IMR-90 (cell line): Measurements from ENCODE around the gene PIEZO2. TPM values are rescaled to one million over a fixed set of nuclear protein-coding genes. Genes with fewer than 3 reads are reported as not detected.

Experiments
- ATAC-seq: fragments of 200-7000 bp; cut with Tn5 transposase; 2 replicates; pipeline ENCODE4 v1.9.1; 2020; ENCODE audit warnings: low read depth, mild to moderate bottlenecking, moderate library complexity
- BruUV-seq: library from RNA; stranded (reverse); fragments of 400-500 nt; replicated peaks from 2 replicates; lab custom pipeline; 2021; lab: Mats Ljungman, UMichigan
- CTCF ChIA-PET: fragments of 300-600 bp; formaldehyde crosslinking; extraction: SDS; loops from one replicate; lab custom pipeline; 2021; ENCODE audit warnings: antibody characterized with exemption; lab: Yijun Ruan, JAX
- POLR2A ChIA-PET: fragments of 300-600 bp; sonication (Branson Sonifier 250); formaldehyde crosslinking; loops from one replicate; lab custom pipeline; 2022; ENCODE audit warnings: antibody characterized with exemption; ENCODE audit not compliant: unreplicated experiment; lab: Charles Lee
- DNase-seq: peaks from one replicate; pipeline ENCODE4 v3.0.0; 2013
- H2AFZ ChIP-seq: replicated peaks from 2 replicates; pipeline ENCODE3; 2013; ENCODE audit warnings: low read length, mild to moderate bottlenecking; ENCODE audit not compliant: poor library complexity
- H2AK5ac ChIP-seq: 2 replicates; pipeline ENCODE4 v1.6.1; 2013; ENCODE audit warnings: low read depth, low read length, inconsistent platforms
- H2AK9ac ChIP-seq: replicated peaks from 2 replicates; pipeline ENCODE3; 2013; ENCODE audit warnings: mild to moderate bottlenecking, low read depth, low read length, moderate library complexity; ENCODE audit not compliant: poor library complexity
- H2BK120ac ChIP-seq: 2 replicates; pipeline ENCODE4 v1.6.1; 2013; ENCODE audit warnings: low read depth, low read length, inconsistent platforms
- H2BK15ac ChIP-seq: 3 replicates; pipeline ENCODE4 v1.6.1; 2013; ENCODE audit warnings: low read depth, low read length, inconsistent platforms
- H2BK20ac ChIP-seq: 2 replicates; pipeline ENCODE4 v1.6.1; 2013; ENCODE audit warnings: low read depth, mild to moderate bottlenecking, inconsistent platforms, low read length, moderate library complexity
- H2BK5ac ChIP-seq: 2 replicates; pipeline ENCODE4 v1.6.1; 2013; ENCODE audit warnings: mild to moderate bottlenecking, low read depth, low read length, inconsistent platforms; ENCODE audit not compliant: poor library complexity, severe bottlenecking
- H3K14ac ChIP-seq: replicated peaks from 2 replicates; pipeline ENCODE4 v1.6.1; 2013; ENCODE audit warnings: low read depth, low read length, inconsistent platforms
- H3K18ac ChIP-seq: 2 replicates; pipeline ENCODE4 v1.6.1; 2013; ENCODE audit warnings: low read depth, low read length, control low read depth
- H3K23ac ChIP-seq: 2 replicates; pipeline ENCODE4 v1.6.1; 2013; ENCODE audit warnings: low read depth, low read length, inconsistent platforms
- H3K27ac ChIP-seq: 2 replicates; pipeline ENCODE4 v1.5.1; 2013; ENCODE audit warnings: mild to moderate bottlenecking, control low read depth, low read length; ENCODE audit not compliant: insufficient read depth
- H3K27me3 ChIP-seq: 2 replicates; pipeline ENCODE4 v1.6.1; 2013; ENCODE audit warnings: low read length; ENCODE audit not compliant: control insufficient read depth, insufficient read depth
- H3K36me3 ChIP-seq: 2 replicates; pipeline ENCODE4 v1.6.1; 2013; ENCODE audit warnings: low read length, mixed read lengths; ENCODE audit not compliant: control insufficient read depth, insufficient read depth
- H3K4ac ChIP-seq: 2 replicates; pipeline ENCODE4 v1.6.1; 2013; ENCODE audit warnings: low read depth, low read length, inconsistent platforms
- H3K4me1 ChIP-seq: 2 replicates; pipeline ENCODE4 v1.6.1; 2013; ENCODE audit warnings: low read length, mixed read lengths; ENCODE audit not compliant: control insufficient read depth, insufficient read depth
- H3K4me2 ChIP-seq: 2 replicates; pipeline ENCODE4 v1.6.1; 2013; ENCODE audit warnings: low read depth, mild to moderate bottlenecking, control low read depth, low read length, moderate library complexity
- H3K4me3 ChIP-seq: 2 replicates; pipeline ENCODE4 v1.5.1; 2013; ENCODE audit warnings: low read depth, mild to moderate bottlenecking, control low read depth, low read length, moderate library complexity; ENCODE audit not compliant: insufficient read depth
- H3K56ac ChIP-seq: 2 replicates; pipeline ENCODE4 v1.6.1; 2013; ENCODE audit warnings: low read length, inconsistent platforms; ENCODE audit not compliant: insufficient read depth; ENCODE audit errors: extremely low read depth
- H3K79me1 ChIP-seq, 2 experiments: 2 replicates each; pipeline ENCODE4 v1.6.1; 2013; ENCODE audit warnings: low read length in 2 of 2, inconsistent platforms in 1 of 2, low read depth in 1 of 2
- H3K9ac ChIP-seq: 2 replicates; pipeline ENCODE4 v1.6.1; 2013; ENCODE audit warnings: low read depth, low read length, control low read depth
- H3K9me1 ChIP-seq: 2 replicates; pipeline ENCODE4 v1.6.1; 2013; ENCODE audit warnings: low read length, inconsistent platforms; ENCODE audit not compliant: insufficient read depth
- H3K9me3 ChIP-seq: 2 replicates; pipeline ENCODE4 v1.6.1; 2013; ENCODE audit warnings: low read length; ENCODE audit not compliant: control insufficient read depth, insufficient read depth
- H4K20me1 ChIP-seq: 2 replicates; pipeline ENCODE4 v1.6.1; 2013; ENCODE audit warnings: low read length, inconsistent platforms; ENCODE audit not compliant: insufficient read depth
- H4K5ac ChIP-seq: 2 replicates; pipeline ENCODE4 v1.6.1; 2013; ENCODE audit warnings: mild to moderate bottlenecking, low read depth, low read length, control low read depth
- H4K8ac ChIP-seq, 2 experiments: 2 replicates each; pipeline ENCODE4 v1.6.1; 2013; ENCODE audit warnings: low read depth in 2 of 2, low read length in 2 of 2, control low read depth in 1 of 2, inconsistent platforms in 1 of 2
- H4K91ac ChIP-seq: 2 replicates; pipeline ENCODE4 v1.6.1; 2013; ENCODE audit warnings: low read depth, low read length, inconsistent platforms; ENCODE audit not compliant: insufficient read depth
- BHLHE40 ChIP-seq: fragments of 150-350 bp; IDR thresholded peaks from 2 replicates; pipeline ENCODE4 v1.6.1; 2016; ENCODE audit warnings: mild to moderate bottlenecking, low read depth, low read length
- CEBPB ChIP-seq: IDR thresholded peaks from 2 replicates; pipeline ENCODE4 v1.6.1; 2012; ENCODE audit warnings: low read depth, low read length, improper control_type of control experiment
- CHD1 ChIP-seq: IDR thresholded peaks from 2 replicates; pipeline ENCODE4 v1.6.1; 2012; ENCODE audit warnings: low read depth, low read length, improper control_type of control experiment
- ELK1 ChIP-seq: fragments of 150-350 bp; IDR thresholded peaks from 2 replicates; pipeline ENCODE4 v1.6.1; 2016; ENCODE audit warnings: low read depth, mild to moderate bottlenecking, low read length, moderate library complexity, borderline replicate concordance
- FOS ChIP-seq: fragments of 150-350 bp; IDR thresholded peaks from 2 replicates; pipeline ENCODE4 v1.6.1; 2016; ENCODE audit warnings: low read depth, low read length
- MAFK ChIP-seq: IDR thresholded peaks from 2 replicates; pipeline ENCODE4 v1.6.1; 2012; ENCODE audit warnings: low read depth, low read length, improper control_type of control experiment
- MAZ ChIP-seq: IDR thresholded peaks from 2 replicates; pipeline ENCODE4 v1.6.1; 2012; ENCODE audit warnings: low read depth, mild to moderate bottlenecking, low read length, improper control_type of control experiment, moderate library complexity, borderline replicate concordance
- MXI1 ChIP-seq: IDR thresholded peaks from 2 replicates; pipeline ENCODE4 v1.6.1; 2012; ENCODE audit warnings: low read depth, mild to moderate bottlenecking, low read length, moderate library complexity, borderline replicate concordance
- NFE2L2 ChIP-seq: fragments of 150-350 bp; IDR thresholded peaks from 2 replicates; pipeline ENCODE4 v1.6.1; 2016; ENCODE audit warnings: low read depth, mild to moderate bottlenecking, low read length
- POLR2A ChIP-seq: IDR thresholded peaks from 2 replicates; pipeline ENCODE4 v1.6.1; 2012; ENCODE audit warnings: mild to moderate bottlenecking, low read depth, low read length
- RAD21 ChIP-seq: IDR thresholded peaks from 2 replicates; pipeline ENCODE4 v1.6.1; 2012; ENCODE audit warnings: low read length, improper control_type of control experiment
- RCOR1 ChIP-seq: IDR thresholded peaks from 2 replicates; pipeline ENCODE4 v1.6.1; 2012; ENCODE audit warnings: mild to moderate bottlenecking, low read length, improper control_type of control experiment; ENCODE audit not compliant: insufficient replicate concordance
- RFX5 ChIP-seq: IDR thresholded peaks from 2 replicates; pipeline ENCODE4 v1.8.0; 2012; ENCODE audit warnings: low read depth, mild to moderate bottlenecking, low read length, moderate library complexity
- SMC3 ChIP-seq: fragments of 150-350 bp; IDR thresholded peaks from 2 replicates; pipeline ENCODE4 v1.6.1; 2016; ENCODE audit warnings: low read depth, mild to moderate bottlenecking, antibody characterized with exemption, low read length, moderate library complexity
- USF2 ChIP-seq: fragments of 150-350 bp; IDR thresholded peaks from 2 replicates; pipeline ENCODE4 v1.6.1; 2017; ENCODE audit warnings: mild to moderate bottlenecking, antibody characterized with exemption, low read length, low read depth
- WGBS, 2 experiments: methylation state at CpG; one replicate each; pipeline versions ENCODE4 v1.1.5 to v1.1.7; 2013; ENCODE audit warnings: missing lambda C conversion rate in 2 of 2; ENCODE audit not compliant: insufficient read length in 1 of 2; ENCODE audit errors: extremely low coverage in 2 of 2; 5-methylcytosine and 5-hydroxymethylcytosine counted together
- dilution Hi-C: fragments of 300-500 bp; cut with HindIII; formaldehyde crosslinking; loops from one replicate; pipeline ENCODE4 v1.14.3; 2018; ENCODE audit warnings: low sequenced_read_pairs; ENCODE audit not compliant: unreplicated experiment
- in situ Hi-C: fragments of 300-500 bp; cut with MboI; formaldehyde crosslinking; loops from 3 replicates; pipeline ENCODE4 v1.14.3; 2019; ENCODE audit warnings: low sequenced_read_pairs, inconsistent platforms, mixed read lengths
- intact Hi-C: fragments of 100-400 bp; cut with micrococcal nuclease; formaldehyde crosslinking; loops from 2 replicates; pipeline ENCODE4 v1.10.0; 2022
- polyA plus RNA-seq, 3 experiments: library from polyadenylated mRNA; depleted of rRNA; stranded (reverse); fragments of >200 nt; gene quantifications; 2 replicates each; pipeline ENCODE4 v1.2.3, GENCODE V29; 2012; ENCODE audit warnings: low replicate concordance in 1 of 3
- total RNA-seq: library from RNA; depleted of rRNA; stranded (reverse); fragments of >200 nt; gene quantifications from 2 replicates; pipeline ENCODE4 v1.2.3, GENCODE V29; 2012

The PIEZO2 gene
- total and polyA plus RNA-seq, 2 of the 4 experiments (the other 2 are of a cell fraction) = 2.4 to 4.1 TPM

- Histone ChIP-seq H4K20me1 (no peaks in the 10 kb centered on the region), H3K27ac (peak overlapping the region; percentile 95; the same call in 1 of the 2 replicates), H3K23ac (0 out of 2 replicates have a peak overlapping the region, but pooled peaks have one; percentile 32), H3K36me3 (no peaks in the 10 kb centered on the region), H2AK9ac (no peak overlapping the region), H4K8ac (peak overlapping the region in 1 of 2 experiments; percentile 68; a peak in 2 of 4 replicates), H3K4me3 (no peak overlapping the region), H3K4me2 (peak overlapping the region; percentile 77), H3K4ac (peak overlapping the region; percentile 46), H3K9me1 (peaks cover 5% of the 10 kb centered on the region; the same call in 1 of the 2 replicates), H3K18ac (peak overlapping the region; percentile 94), H2BK5ac (peak overlapping the region; percentile 37), H3K79me1 (peaks cover 0 to 1% of the 10 kb centered on the region in 2 experiments; a peak in 1 of 4 replicates), H3K9me3 (no peaks in the 10 kb centered on the region), H3K56ac (peak overlapping the region; percentile 56; the same call in 1 of the 2 replicates), H4K5ac (peak overlapping the region; percentile 26; the same call in 1 of the 2 replicates), H2AK5ac (peak overlapping the region; percentile 47; the same call in 1 of the 2 replicates), H3K27me3 (no peaks in the 10 kb centered on the region), H2BK20ac (peak overlapping the region; percentile 88), H3K14ac (0 out of 2 replicates have a peak overlapping the region, but pooled peaks have one; percentile 23), H4K91ac (peak overlapping the region; percentile 53), H2BK120ac (peak overlapping the region; percentile 91), H2BK15ac (peak overlapping the region; percentile 13; the same call in 2 of the 3 replicates), H2AFZ (no peak overlapping the region), H3K4me1 (peaks cover 21% of the 10 kb centered on the region), H3K9ac (no peak overlapping the region)
- ChIA-PET CTCF (interaction anchor here (1.7 kb wide), 1 partner anchor 8 kb away, joined by 3 read pairs; no protein-coding TSS in a partner anchor), POLR2A (no interaction called here)
- DNase-seq (peak; percentile 97), ATAC-seq (peak; percentile 33; the same call in 1 of the 2 replicates)
- dilution Hi-C loops (no loop called here), in situ Hi-C loops (no loop called here), intact Hi-C loops (loop anchor here (5.0 kb wide), 3 partner anchors 67 to 218 kb away; partner anchors contain the start of gene PIEZO2)
- 26% methylated on average over 3 of the region's 7 CpGs; no CpG with 5 or more reads in 1 of the 2 experiments for WGBS, 2 experiments
- BruUV-seq = no TSS peak
- no peak for TF ChIP-seq RAD21
- peak; percentile 44; the same call in 1 of the 2 replicates for TF ChIP-seq CEBPB
- no peak for TF ChIP-seq NFE2L2
- no peak for TF ChIP-seq USF2
- peak; percentile 14; the same call in 1 of the 2 replicates for TF ChIP-seq MAFK
- TF ChIP-seq RCOR1 = peak; percentile 81
- no peak for TF ChIP-seq CHD1
- no peak for TF ChIP-seq MXI1
- no peak for TF ChIP-seq MAZ
- no peak for TF ChIP-seq RFX5
- no peak for TF ChIP-seq SMC3
- TF ChIP-seq POLR2A = no peak
- no peak for TF ChIP-seq ELK1
- TF ChIP-seq FOS = peak; percentile 44
- TF ChIP-seq BHLHE40 = peak; percentile 65; the same call in 1 of the 2 replicates
Measured at GRCh38 chr18:10928772-10929373, 220.5 kb downstream of the PIEZO2 start.
